ENCODE data around the gene SETD7. TPM values are rescaled to one million over a fixed set of nuclear protein-coding genes. Genes with fewer than 3 reads are reported as not detected.

SETD7 gene
- total RNA-seq, 4 donors from 2014 or later: 38.9 to 80.6 (median 59.3) TPM

- H3K27me3 ChIP-seq: no peaks in the 10 kb centered on the region
- TF ChIP-seq CTCF (IDR thresholded peaks at IDR 0.05) (no peak), POLR2A (IDR thresholded peaks at IDR 0.05) (no peak)
Observed at GRCh38 chr4:139499186-139499585, 56.8 kb downstream of the SETD7 start.

GRCh38 chr4:139493176-139493575 is 62.8 kb downstream of the SETD7 start:
- intact Hi-C loops (cut with DNase I; ENCODE audit: low total_unique reads): loop anchor here (10.0 kb wide), 1 partner anchor 142 kb away; no protein-coding TSS in a partner anchor
- Histone ChIP-seq H3K9me3 (no peaks in the 10 kb centered on the region), H3K4me1 (no peaks in the 10 kb centered on the region), H3K27me3 (no peaks in the 10 kb centered on the region), H3K4me3 (no peak overlapping the region), H3K27ac (no peak overlapping the region), H3K36me3 (no peaks in the 10 kb centered on the region)
- no peak for DNase-seq
- no peak for TF ChIP-seq POLR2A (IDR thresholded peaks at IDR 0.05)
- TF ChIP-seq CTCF (IDR thresholded peaks at IDR 0.05): no peak

More at GRCh38 chr4:139499186-139499585, 56.8 kb downstream of the SETD7 start:
- H3K36me3 ChIP-seq: no peaks in the 10 kb centered on the region
- H3K9me3 ChIP-seq: no peaks in the 10 kb centered on the region
- no peak overlapping the region for H3K27ac ChIP-seq
- no peaks in the 10 kb centered on the region for H3K4me1 ChIP-seq
- DNase-seq: no peak
- no peak overlapping the region for H3K4me3 ChIP-seq
- intact Hi-C loops (cut with DNase I; ENCODE audit: low total_unique reads): loop anchor here (10.0 kb wide), 1 partner anchor 136 kb away; no protein-coding TSS in a partner anchor

GRCh38 chr4:139492429-139492828 is 63.6 kb downstream of the SETD7 start:
- Histone ChIP-seq H3K4me1 (no peaks in the 10 kb centered on the region), H3K4me3 (no peak overlapping the region), H3K27ac (no peak overlapping the region), H3K9me3 (no peaks in the 10 kb centered on the region), H3K27me3 (no peaks in the 10 kb centered on the region), H3K36me3 (no peaks in the 10 kb centered on the region)
- intact Hi-C loops (cut with DNase I; ENCODE audit: low total_unique reads): loop anchor here (10.0 kb wide), 1 partner anchor 142 kb away; no protein-coding TSS in a partner anchor
- DNase-seq: no peak
- no peak for TF ChIP-seq POLR2A (IDR thresholded peaks at IDR 0.05)
- TF ChIP-seq CTCF (IDR thresholded peaks at IDR 0.05): no peak

- H3K4me1 ChIP-seq: no peaks in the 10 kb centered on the region
- no peaks in the 10 kb centered on the region for H3K27me3 ChIP-seq
- no peaks in the 10 kb centered on the region for H3K9me3 ChIP-seq
- TF ChIP-seq CTCF (IDR thresholded peaks at IDR 0.05): no peak
- no peak for TF ChIP-seq POLR2A (IDR thresholded peaks at IDR 0.05)
- no peak overlapping the region for H3K27ac ChIP-seq
- intact Hi-C loops (cut with DNase I; ENCODE audit: low total_unique reads): loop anchor here (10.0 kb wide), 1 partner anchor 145 kb away; no protein-coding TSS in a partner anchor
- H3K36me3 ChIP-seq: no peaks in the 10 kb centered on the region
- H3K4me3 ChIP-seq: no peak overlapping the region
- DNase-seq: no peak
Observed at GRCh38 chr4:139489638-139490037, 66.4 kb downstream of the SETD7 start.

GRCh38 chr4:139488442-139488841 is 67.6 kb downstream of the SETD7 start:
- no peaks in the 10 kb centered on the region for H3K27me3 ChIP-seq
- no peak for TF ChIP-seq CTCF (IDR thresholded peaks at IDR 0.05)
- TF ChIP-seq POLR2A (IDR thresholded peaks at IDR 0.05): no peak
- no peak overlapping the region for H3K27ac ChIP-seq
- no peak overlapping the region for H3K4me3 ChIP-seq
- intact Hi-C loops (cut with DNase I; ENCODE audit: low total_unique reads): no loop called here
- no peaks in the 10 kb centered on the region for H3K4me1 ChIP-seq
- no peaks in the 10 kb centered on the region for H3K36me3 ChIP-seq
- no peak for DNase-seq
- no peaks in the 10 kb centered on the region for H3K9me3 ChIP-seq
